IPS DF 6.9 (cell line): ENCODE data around the gene NOL4L.

Experiments used
- DNase-seq: peaks from one replicate; pipeline ENCODE4 v3.0.0-alpha.2; 2013; ENCODE audit warnings: low read depth, low spot score
- H3K27ac ChIP-seq: one replicate; pipeline ENCODE4 v1.5.1; 2013; ENCODE audit warnings: low read length, control low read depth
- H3K27me3 ChIP-seq: 2 replicates; pipeline ENCODE4 v1.6.1; 2013; ENCODE audit warnings: mild to moderate bottlenecking, low read length; ENCODE audit not compliant: control insufficient read depth, insufficient read depth
- H3K36me3 ChIP-seq: 2 replicates; pipeline ENCODE4 v1.6.1; 2013; ENCODE audit warnings: low read length; ENCODE audit not compliant: control insufficient read depth, insufficient read depth
- H3K4me1 ChIP-seq: 2 replicates; pipeline ENCODE4 v1.6.1; 2013; ENCODE audit warnings: low read length; ENCODE audit not compliant: control insufficient read depth, insufficient read depth
- H3K4me3 ChIP-seq: 2 replicates; pipeline ENCODE4 v1.5.1; 2013; ENCODE audit warnings: mild to moderate bottlenecking, low read length
- H3K9me3 ChIP-seq: 2 replicates; pipeline ENCODE4 v1.6.1; 2013; ENCODE audit warnings: low read length, inconsistent platforms; ENCODE audit not compliant: control insufficient read depth, insufficient read depth
- WGBS: extraction: QIAGEN DNeasy Blood & Tissue Kit; methylation state at CpG from one replicate; pipeline ENCODE4 v1.1.7; 2013; ENCODE audit warnings: mixed read lengths, missing lambda C conversion rate; ENCODE audit not compliant: insufficient read length, insufficient coverage; 5-methylcytosine and 5-hydroxymethylcytosine counted together

The NOL4L gene

DNA sequence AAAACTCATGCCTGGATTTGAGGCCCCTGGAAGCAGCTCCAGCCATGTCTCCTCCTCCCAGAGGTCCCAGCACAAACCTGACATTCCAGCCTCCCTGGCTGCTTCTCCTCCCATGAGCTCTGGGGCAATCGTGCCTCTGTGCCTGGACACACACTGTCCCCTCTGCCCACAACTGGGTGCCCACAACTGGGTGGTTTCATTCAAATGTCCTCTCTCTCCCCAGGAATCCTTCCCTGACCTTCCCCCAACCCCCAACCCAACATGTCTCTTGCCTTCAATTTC lies 37.4 kb downstream of the NOL4L start:
- Histone ChIP-seq H3K9me3 (no peaks in the 10 kb centered on the region), H3K4me3 (no peak overlapping the region), H3K4me1 (no peaks in the 10 kb centered on the region), H3K27ac (no peak overlapping the region), H3K27me3 (no peaks in the 10 kb centered on the region), H3K36me3 (no peaks in the 10 kb centered on the region)
- DNase-seq, result no peak
- no CpG with 5 or more reads among the region's 1 CpG for WGBS

DNA sequence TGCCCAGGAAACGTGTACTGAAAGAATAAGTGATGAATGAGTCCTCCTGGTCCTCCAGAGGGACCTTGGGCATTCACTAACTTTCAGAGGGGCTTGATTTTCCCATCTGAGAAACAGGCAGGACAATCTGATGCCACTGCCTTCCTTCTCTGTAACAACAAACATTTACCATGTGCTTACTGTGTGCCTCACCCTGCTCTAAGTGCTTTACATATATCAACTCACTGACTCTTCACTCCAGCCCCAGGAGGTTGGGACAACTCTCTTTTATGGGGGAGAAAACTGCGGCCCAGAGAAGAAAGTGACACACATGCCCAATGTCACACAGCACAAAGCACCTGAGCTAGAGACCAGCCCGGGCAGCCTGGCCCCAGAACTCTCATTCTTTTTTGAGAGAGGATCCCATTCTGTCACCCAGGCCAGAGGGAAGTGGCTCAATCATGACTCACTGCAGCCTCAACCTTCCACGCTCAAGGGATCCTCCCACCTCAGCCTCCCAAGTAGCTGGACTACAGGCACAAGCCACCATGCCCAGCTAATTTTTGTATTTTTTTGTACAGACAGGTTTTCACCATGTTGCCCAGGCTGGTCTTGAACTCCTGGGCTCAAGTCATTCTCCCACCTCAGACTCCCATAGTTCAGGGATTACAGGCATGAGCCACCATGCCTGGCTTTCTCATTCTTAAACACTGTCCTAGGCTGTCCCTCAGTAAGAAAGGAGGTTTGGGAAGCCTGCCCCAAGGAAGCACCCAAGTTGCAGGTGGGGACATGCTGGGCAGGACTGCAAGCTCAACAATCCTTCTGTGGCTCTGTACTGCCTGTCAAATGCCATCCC lies 38.0 kb downstream of the NOL4L start:
- H3K9me3 ChIP-seq, result no peaks in the 10 kb centered on the region
- no peak overlapping the region for H3K4me3 ChIP-seq
- no CpG with 5 or more reads among the region's 4 CpGs for WGBS
- H3K36me3 ChIP-seq, result no peaks in the 10 kb centered on the region
- no peaks in the 10 kb centered on the region for H3K4me1 ChIP-seq
- no peak overlapping the region for H3K27ac ChIP-seq
- H3K27me3 ChIP-seq, result no peaks in the 10 kb centered on the region
- no peak for DNase-seq

DNA sequence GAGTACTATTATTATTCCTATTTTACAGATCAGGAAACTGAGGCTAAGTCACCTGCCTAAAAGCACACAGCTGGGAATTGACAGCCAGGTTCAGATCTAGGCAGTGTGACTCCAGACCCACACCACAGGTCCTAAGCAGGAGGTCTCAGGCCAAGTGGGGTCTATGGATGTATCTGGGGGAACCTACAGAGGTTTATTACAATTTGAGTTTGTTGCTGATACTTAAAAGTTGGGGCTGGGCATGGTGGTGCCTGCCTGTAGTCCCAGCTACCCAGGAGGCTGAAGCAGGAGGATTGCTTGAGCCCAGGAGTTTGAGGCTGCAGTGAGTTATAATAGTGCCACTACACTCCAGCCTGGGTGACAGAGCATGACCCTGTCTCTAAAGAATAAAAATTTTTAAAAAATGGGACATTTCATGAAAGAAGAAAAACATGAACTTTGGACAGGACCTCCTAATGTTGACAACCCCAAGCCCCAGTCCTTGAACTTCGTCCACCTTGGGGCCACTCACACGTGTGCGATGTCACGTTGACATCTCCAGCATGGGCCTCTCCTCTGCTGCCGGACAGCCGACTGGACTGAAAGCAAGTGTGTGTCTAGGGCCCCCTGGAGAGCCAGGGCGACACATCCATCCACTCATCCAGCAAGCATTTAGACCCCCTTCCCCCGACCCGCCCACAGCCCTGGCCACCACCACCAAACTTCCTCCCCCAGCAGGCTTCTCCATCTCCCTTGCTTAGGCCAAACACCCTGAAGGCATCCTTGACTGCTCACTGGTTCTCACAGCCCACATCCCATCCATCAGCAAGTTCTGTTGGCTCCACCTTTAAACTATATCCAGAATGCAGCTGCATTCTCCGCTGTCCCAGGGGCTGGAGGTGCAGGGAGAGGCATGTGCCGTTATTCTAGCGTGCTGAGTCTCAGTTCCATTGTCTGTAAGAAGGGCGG lies 40.0 kb downstream of the NOL4L start:
- H3K4me1 ChIP-seq, result no peaks in the 10 kb centered on the region
- DNase-seq, result no peak
- no peak overlapping the region for H3K4me3 ChIP-seq
- H3K27me3 ChIP-seq, result no peaks in the 10 kb centered on the region
- WGBS, result no CpG with 5 or more reads among the region's 13 CpGs
- H3K36me3 ChIP-seq, result no peaks in the 10 kb centered on the region
- no peak overlapping the region for H3K27ac ChIP-seq
- H3K9me3 ChIP-seq, result no peaks in the 10 kb centered on the region

DNA sequence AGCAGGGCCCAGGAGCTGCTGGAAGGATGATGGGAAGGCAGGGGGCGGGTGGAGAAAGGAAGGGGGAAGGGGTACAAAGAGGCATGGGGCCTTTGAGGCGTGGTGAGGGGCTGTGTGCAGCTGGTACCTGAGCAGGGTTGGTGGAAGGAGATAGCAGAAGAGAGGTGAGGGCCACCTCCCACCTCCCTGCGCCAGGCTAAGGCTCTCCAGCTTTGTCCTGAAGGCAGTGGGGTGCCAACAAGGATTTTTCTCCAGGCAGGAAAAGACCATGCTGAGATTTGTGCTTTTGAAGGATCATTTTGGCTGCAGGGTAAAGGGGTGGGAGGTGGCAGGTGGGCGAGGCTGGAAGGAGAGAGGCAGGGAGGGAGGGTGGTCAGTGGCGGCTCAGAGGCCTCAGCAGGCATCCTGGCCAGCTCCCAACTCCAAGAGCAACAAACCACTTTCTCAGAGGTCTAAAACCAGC lies 40.8 kb downstream of the NOL4L start:
- no CpG with 5 or more reads among the region's 5 CpGs for WGBS
- H3K27ac ChIP-seq, result no peak overlapping the region
- H3K4me3 ChIP-seq, result no peak overlapping the region
- H3K4me1 ChIP-seq, result no peaks in the 10 kb centered on the region
- H3K9me3 ChIP-seq, result no peaks in the 10 kb centered on the region
- no peaks in the 10 kb centered on the region for H3K36me3 ChIP-seq
- H3K27me3 ChIP-seq, result no peaks in the 10 kb centered on the region
- DNase-seq, result no peak

DNA sequence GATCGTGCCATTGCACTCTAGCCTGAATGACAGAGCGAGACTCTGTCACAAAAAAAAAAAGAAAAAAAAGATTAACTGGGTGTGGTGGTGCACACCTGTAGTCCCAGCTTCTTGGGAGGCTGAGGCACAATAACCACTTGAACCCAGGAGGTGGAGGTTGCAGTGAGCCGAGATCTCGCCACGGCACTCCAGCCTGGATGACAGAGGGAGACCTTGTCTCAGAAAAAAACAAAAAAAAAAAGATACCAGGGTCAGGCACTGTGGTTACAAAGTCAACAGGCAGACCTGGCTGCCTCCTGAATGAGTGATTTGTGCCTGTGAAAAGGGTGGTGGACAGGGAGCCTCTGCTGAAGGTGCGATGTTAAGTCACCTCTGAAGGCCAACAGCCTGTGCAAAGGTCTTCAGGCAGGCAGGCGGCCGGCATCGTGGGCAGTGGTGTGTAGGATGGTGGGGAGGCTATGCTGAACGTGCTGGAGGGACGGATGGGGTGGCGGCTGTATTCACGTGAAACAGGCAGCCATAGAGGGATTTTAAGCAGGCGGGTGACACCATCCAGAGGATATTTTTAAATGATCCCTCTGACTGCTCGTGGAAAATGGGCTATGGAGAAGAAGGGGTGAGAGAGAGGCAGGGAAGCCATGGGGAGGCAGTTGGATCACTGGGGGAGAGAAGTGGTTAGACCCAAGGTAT lies 41.4 kb downstream of the NOL4L start:
- H3K27me3 ChIP-seq, result no peaks in the 10 kb centered on the region
- no CpG with 5 or more reads among the region's 15 CpGs for WGBS
- H3K4me1 ChIP-seq, result peaks cover under 1% of the 10 kb centered on the region; the same call in 1 of the 2 replicates
- H3K36me3 ChIP-seq, result no peaks in the 10 kb centered on the region
- no peak for DNase-seq
- H3K9me3 ChIP-seq, result no peaks in the 10 kb centered on the region
- no peak overlapping the region for H3K4me3 ChIP-seq
- H3K27ac ChIP-seq, result no peak overlapping the region

DNA sequence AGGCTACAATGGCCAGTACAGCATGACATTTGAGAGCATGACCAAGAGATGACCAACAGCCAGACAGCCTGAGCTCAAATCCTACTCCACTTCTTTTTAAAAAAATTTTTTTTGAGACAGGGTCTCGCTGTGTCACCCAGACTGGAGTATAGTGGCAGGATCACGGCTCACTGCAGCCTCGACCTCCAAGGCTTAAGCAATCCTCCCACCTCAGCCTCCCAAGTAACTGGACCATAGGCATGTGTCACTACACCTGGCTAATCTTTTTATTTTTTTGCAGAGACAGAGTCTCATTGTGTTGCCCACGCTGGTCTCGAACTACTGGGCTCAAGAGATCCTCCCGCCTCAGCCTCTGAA lies 42.9 kb downstream of the NOL4L start:
- no peak overlapping the region for H3K27ac ChIP-seq
- no CpG with 5 or more reads among the region's 6 CpGs for WGBS
- H3K27me3 ChIP-seq, result peaks cover 4% of the 10 kb centered on the region
- H3K4me1 ChIP-seq, result peaks cover 7% of the 10 kb centered on the region
- H3K4me3 ChIP-seq, result no peak overlapping the region
- H3K36me3 ChIP-seq, result no peaks in the 10 kb centered on the region
- DNase-seq, result no peak
- H3K9me3 ChIP-seq, result no peaks in the 10 kb centered on the region

DNA sequence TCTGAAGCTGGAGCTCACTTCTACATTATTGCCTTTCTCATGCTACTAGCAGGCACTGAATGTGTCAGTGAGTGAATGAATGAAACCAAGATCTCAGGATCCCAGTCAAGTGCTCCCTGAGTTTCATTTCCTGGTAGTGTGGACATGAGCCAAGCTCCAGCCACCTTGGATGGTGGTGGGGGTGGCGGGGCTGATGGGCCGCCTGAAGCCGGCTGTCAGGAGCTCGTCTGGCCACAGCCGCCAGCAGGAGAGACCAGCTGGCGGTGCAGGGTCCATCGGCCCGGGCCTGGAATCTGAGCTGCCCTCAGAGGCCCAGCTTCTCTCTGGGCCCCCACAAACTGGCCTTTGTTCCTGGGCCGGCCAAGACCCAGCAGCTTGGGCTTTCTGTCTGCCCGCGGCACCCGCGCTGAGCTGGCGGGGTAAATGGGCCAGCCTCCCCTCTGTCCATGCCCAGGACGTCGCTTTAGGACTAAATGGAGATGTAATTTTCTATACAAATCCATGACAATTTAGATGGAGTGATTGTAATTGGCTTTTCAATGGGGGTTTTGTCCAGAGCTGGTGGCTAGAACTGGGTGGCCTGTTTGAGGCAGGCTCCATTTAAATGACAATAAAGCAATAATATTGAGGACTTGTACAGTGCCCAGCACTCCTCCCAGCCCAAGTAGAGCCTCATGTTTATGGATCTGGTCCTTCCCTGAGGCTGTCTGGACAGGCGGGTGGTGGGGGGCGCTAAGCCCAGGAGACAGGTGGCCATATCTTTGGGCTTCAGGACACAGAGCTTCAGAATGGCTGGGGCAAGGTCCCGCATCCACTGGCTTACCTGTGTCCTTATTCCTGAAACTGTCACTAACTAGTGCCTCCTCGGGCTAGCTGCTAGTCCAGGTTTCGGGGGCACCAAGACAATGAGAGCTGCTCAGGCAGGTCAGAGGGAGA lies 43.5 kb downstream of the NOL4L start:
- H3K4me1 ChIP-seq, result peaks cover 11% of the 10 kb centered on the region
- H3K27me3 ChIP-seq, result peaks cover 7% of the 10 kb centered on the region
- no peak overlapping the region for H3K27ac ChIP-seq
- H3K9me3 ChIP-seq, result no peaks in the 10 kb centered on the region
- no CpG with 5 or more reads among the region's 21 CpGs for WGBS
- H3K36me3 ChIP-seq, result no peaks in the 10 kb centered on the region
- no peak overlapping the region for H3K4me3 ChIP-seq
- DNase-seq, result no peak

DNA sequence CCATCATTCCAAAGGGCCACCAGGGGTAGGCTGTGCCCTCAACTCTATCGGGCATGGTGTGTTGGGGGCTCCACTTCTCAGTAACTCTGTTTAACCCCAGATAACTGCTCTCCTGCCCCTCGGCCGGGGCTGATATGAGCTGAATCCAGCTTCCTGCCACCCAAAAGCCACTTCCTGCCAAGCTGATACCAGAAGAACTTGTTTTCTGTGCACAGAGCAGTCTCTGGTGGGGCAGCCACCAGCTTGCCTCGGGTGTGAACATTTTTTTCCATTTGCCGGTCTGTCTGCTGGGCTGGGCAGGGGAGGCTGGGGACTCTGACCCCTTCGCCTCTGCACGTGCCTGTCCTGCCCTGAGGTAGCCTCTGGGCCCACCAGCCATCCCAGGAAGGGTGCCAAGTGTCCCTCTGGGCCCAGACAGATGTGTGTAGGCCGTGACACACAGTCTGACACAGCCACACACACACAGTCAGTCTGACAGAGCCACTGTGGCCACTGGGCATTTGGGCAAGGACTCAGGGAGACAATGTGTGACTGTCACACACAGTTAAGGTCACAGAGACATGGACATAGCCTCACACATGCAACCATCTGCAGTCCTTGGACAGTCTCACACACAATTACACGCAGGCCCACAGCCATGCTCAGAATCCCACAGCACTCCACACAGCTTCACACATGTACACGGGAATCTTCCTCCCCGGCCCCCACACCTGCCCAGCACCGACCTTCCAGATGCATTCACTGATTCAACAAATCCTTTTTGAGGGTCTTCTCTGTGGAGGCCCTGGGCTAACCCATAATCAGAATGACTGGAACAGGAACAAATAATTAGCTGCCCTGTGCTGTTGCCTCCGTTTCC lies 45.1 kb downstream of the NOL4L start:
- WGBS, result no CpG with 5 or more reads among the region's 13 CpGs
- no peaks in the 10 kb centered on the region for H3K9me3 ChIP-seq
- H3K27me3 ChIP-seq, result peaks cover 7% of the 10 kb centered on the region
- no peak overlapping the region for H3K27ac ChIP-seq
- H3K4me3 ChIP-seq, result no peak overlapping the region
- DNase-seq, result no peak
- H3K36me3 ChIP-seq, result no peaks in the 10 kb centered on the region
- peaks cover 14% of the 10 kb centered on the region for H3K4me1 ChIP-seq

DNA sequence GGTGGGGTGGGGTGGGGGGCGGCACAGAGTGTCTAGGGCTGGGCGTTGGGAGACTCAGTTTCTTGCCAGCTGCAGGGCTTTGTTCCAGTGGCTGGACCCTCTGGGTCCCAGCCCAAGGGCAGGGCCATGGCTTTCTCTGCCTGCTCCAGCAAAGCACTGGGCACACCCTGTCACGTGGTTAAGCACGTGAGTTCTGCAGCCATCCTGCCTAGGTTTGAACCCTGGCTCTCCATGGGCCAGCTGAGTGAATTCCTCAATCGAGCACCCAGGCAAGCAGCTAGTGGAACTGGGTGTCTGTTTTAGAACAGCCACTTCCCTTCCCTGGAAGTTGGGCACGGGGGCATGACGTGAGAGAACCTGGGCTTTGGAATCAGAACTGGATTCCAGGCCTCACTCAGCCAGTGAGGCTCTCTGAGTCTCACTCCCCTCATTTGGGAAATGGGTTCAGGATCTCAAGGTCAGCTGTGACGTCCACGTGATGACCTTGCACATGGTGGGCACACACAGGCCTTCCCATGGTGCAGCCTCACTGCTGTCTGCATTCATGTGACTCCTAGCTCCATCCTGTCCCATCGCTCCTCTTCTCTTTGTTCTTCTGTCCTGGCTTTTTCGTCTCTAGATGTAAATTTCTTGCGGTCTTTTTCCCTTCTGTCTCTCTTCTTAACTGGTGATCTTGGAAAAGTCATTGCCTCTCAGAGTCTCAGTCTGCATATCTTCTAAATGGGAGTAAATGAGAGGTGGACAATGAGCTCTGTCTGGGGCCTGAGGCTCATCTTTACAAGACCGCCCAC lies 45.9 kb downstream of the NOL4L start:
- WGBS, result no CpG with 5 or more reads among the region's 13 CpGs
- DNase-seq, result no peak
- no peaks in the 10 kb centered on the region for H3K36me3 ChIP-seq
- no peaks in the 10 kb centered on the region for H3K9me3 ChIP-seq
- no peak overlapping the region for H3K27ac ChIP-seq
- H3K4me1 ChIP-seq, result peaks cover 14% of the 10 kb centered on the region
- H3K4me3 ChIP-seq, result no peak overlapping the region
- peaks cover 7% of the 10 kb centered on the region for H3K27me3 ChIP-seq
